ENCODE measurements around the gene TBCEL. TPM values are rescaled to one million over a fixed set of nuclear protein-coding genes. Genes with fewer than 3 reads are reported as not detected.

Gene TBCEL
- total and polyA plus RNA-seq, 2 donors (not counting 1 experiment from before 2014, with no cell fraction given), result 21.1 to 25.8 TPM

GRCh38 chr11:121004206-121004840, 19.6 kb upstream of the TBCEL start:
- no peak overlapping the region for H3K4me2 ChIP-seq (ENCODE audit: extremely low read depth, insufficient read depth, low read length)
- no peak overlapping the region for H3K4me3 ChIP-seq (replicated peaks in 1 of 4; ENCODE audit: control extremely low read depth in 1 of 4, insufficient read depth in 1 of 4, low read depth in 3 of 4, low read length in 4 of 4)
- no peaks in the 10 kb centered on the region for H3K9me3 ChIP-seq (ENCODE audit: control insufficient read depth, insufficient read depth, low read depth, low read length)
- no peak for DNase-seq (ENCODE audit: low read depth in 2 of 2)
- no peaks in the 10 kb centered on the region for H3K4me1 ChIP-seq (ENCODE audit: control insufficient read depth, extremely low read depth, insufficient read depth, low read length)
- TF ChIP-seq, protein P1, sequence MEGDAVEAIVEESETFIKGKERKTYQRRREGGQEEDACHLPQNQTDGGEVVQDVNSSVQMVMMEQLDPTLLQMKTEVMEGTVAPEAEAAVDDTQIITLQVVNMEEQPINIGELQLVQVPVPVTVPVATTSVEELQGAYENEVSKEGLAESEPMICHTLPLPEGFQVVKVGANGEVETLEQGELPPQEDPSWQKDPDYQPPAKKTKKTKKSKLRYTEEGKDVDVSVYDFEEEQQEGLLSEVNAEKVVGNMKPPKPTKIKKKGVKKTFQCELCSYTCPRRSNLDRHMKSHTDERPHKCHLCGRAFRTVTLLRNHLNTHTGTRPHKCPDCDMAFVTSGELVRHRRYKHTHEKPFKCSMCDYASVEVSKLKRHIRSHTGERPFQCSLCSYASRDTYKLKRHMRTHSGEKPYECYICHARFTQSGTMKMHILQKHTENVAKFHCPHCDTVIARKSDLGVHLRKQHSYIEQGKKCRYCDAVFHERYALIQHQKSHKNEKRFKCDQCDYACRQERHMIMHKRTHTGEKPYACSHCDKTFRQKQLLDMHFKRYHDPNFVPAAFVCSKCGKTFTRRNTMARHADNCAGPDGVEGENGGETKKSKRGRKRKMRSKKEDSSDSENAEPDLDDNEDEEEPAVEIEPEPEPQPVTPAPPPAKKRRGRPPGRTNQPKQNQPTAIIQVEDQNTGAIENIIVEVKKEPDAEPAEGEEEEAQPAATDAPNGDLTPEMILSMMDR (conservative IDR thresholded peaks at IDR 0.05 in 1 of 2, IDR thresholded peaks at IDR 0.05 in 1 of 2; ENCODE audit: low read depth in 1 of 2, low read length in 2 of 2), result no peak
- TF ChIP-seq EZH2 (IDR thresholded peaks at IDR 0.05; ENCODE audit: low read length, missing control alignments), result no peak
- no peaks in the 10 kb centered on the region for H3K27me3 ChIP-seq (ENCODE audit: control insufficient read depth, insufficient read depth, low read length)
- H3K79me2 ChIP-seq (ENCODE audit: control insufficient read depth, insufficient read depth, low read length), result no peaks in the 10 kb centered on the region
- no peak overlapping the region for H3K9ac ChIP-seq (ENCODE audit: insufficient read depth, low read length)
- no peaks in the 10 kb centered on the region for H4K20me1 ChIP-seq (ENCODE audit: control insufficient read depth, extremely low read depth, insufficient read depth, low read length)
- no peak overlapping the region for H3K27ac ChIP-seq (ENCODE audit: insufficient read depth, low read length)
- H2AFZ ChIP-seq (ENCODE audit: low read length), result no peak overlapping the region
- no peaks in the 10 kb centered on the region for H3K36me3 ChIP-seq (ENCODE audit: control insufficient read depth, insufficient read depth, low read length)

DNA sequence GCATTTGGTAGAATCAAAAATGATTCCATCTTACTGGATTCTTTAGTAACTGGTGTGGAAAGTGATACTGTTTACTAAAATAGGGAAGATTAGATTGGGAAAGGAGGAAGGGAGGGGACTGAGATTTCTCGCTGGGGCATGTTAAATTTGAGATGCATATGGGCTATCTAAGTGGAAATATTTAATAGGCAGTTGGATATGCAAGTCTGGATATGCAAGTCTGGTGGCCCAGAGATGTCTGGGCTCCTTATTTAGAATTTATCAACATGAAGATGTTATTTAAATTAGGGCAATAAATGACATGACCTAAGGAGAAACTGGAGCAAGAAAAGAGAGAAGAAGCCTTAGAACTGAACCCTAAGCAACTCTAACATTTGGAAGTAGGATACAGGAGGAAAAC, 17.0 kb upstream of the TBCEL start:
- no peak for TF ChIP-seq EZH2 (IDR thresholded peaks at IDR 0.05; ENCODE audit: low read length, missing control alignments)
- TF ChIP-seq, protein P1 (conservative IDR thresholded peaks at IDR 0.05 in 1 of 2, IDR thresholded peaks at IDR 0.05 in 1 of 2; ENCODE audit: low read depth in 1 of 2, low read length in 2 of 2), result no peak
- H4K20me1 ChIP-seq (ENCODE audit: control insufficient read depth, extremely low read depth, insufficient read depth, low read length), result no peaks in the 10 kb centered on the region
- H3K4me1 ChIP-seq (ENCODE audit: control insufficient read depth, extremely low read depth, insufficient read depth, low read length), result no peaks in the 10 kb centered on the region
- H3K27ac ChIP-seq (ENCODE audit: insufficient read depth, low read length), result no peak overlapping the region
- no peak overlapping the region for H3K4me2 ChIP-seq (ENCODE audit: extremely low read depth, insufficient read depth, low read length)
- no peak overlapping the region for H3K4me3 ChIP-seq (replicated peaks in 1 of 4; ENCODE audit: control extremely low read depth in 1 of 4, insufficient read depth in 1 of 4, low read depth in 3 of 4, low read length in 4 of 4)
- H2AFZ ChIP-seq (ENCODE audit: low read length), result no peak overlapping the region
- no peaks in the 10 kb centered on the region for H3K9me3 ChIP-seq (ENCODE audit: control insufficient read depth, insufficient read depth, low read depth, low read length)
- no peaks in the 10 kb centered on the region for H3K27me3 ChIP-seq (ENCODE audit: control insufficient read depth, insufficient read depth, low read length)
- H3K9ac ChIP-seq (ENCODE audit: insufficient read depth, low read length), result no peak overlapping the region
- no peaks in the 10 kb centered on the region for H3K79me2 ChIP-seq (ENCODE audit: control insufficient read depth, insufficient read depth, low read length)
- no peaks in the 10 kb centered on the region for H3K36me3 ChIP-seq (ENCODE audit: control insufficient read depth, insufficient read depth, low read length)
- no peak for DNase-seq (ENCODE audit: low read depth in 2 of 2)

- H3K4me1 ChIP-seq (ENCODE audit: control insufficient read depth, extremely low read depth, insufficient read depth, low read length), result no peaks in the 10 kb centered on the region
- H3K4me3 ChIP-seq (replicated peaks in 1 of 4; ENCODE audit: control extremely low read depth in 1 of 4, insufficient read depth in 1 of 4, low read depth in 3 of 4, low read length in 4 of 4), result no peak overlapping the region
- no peak for DNase-seq (ENCODE audit: low read depth in 2 of 2)
- no peaks in the 10 kb centered on the region for H3K9me3 ChIP-seq (ENCODE audit: control insufficient read depth, insufficient read depth, low read depth, low read length)
- no peaks in the 10 kb centered on the region for H3K27me3 ChIP-seq (ENCODE audit: control insufficient read depth, insufficient read depth, low read length)
- H2AFZ ChIP-seq (ENCODE audit: low read length), result no peak overlapping the region
- TF ChIP-seq EZH2 (IDR thresholded peaks at IDR 0.05; ENCODE audit: low read length, missing control alignments), result no peak
- TF ChIP-seq, protein P1 (conservative IDR thresholded peaks at IDR 0.05 in 1 of 2, IDR thresholded peaks at IDR 0.05 in 1 of 2; ENCODE audit: low read depth in 1 of 2, low read length in 2 of 2), result no peak
- H3K27ac ChIP-seq (ENCODE audit: insufficient read depth, low read length), result no peak overlapping the region
- H3K4me2 ChIP-seq (ENCODE audit: extremely low read depth, insufficient read depth, low read length), result no peak overlapping the region
- H3K9ac ChIP-seq (ENCODE audit: insufficient read depth, low read length), result no peak overlapping the region
- H3K79me2 ChIP-seq (ENCODE audit: control insufficient read depth, insufficient read depth, low read length), result no peaks in the 10 kb centered on the region
- H4K20me1 ChIP-seq (ENCODE audit: control insufficient read depth, extremely low read depth, insufficient read depth, low read length), result no peaks in the 10 kb centered on the region
- no peaks in the 10 kb centered on the region for H3K36me3 ChIP-seq (ENCODE audit: control insufficient read depth, insufficient read depth, low read length)
Observed at GRCh38 chr11:121008551-121008950, 15.4 kb upstream of the TBCEL start.
